SK-N-SH treated with all-trans-retinoic acid at 6 μM for 48 hours (cell line): Measurements from ENCODE around the gene ARSB.

Source experiments
- ATAC-seq: fragments of 200-7000 bp; cut with Tn5 transposase; 3 replicates; pipeline ENCODE4 v1.9.1; 2020; ENCODE audit warnings: mild to moderate bottlenecking, moderate library complexity
- ARNTL ChIP-seq: fragments of 450-650 bp; formaldehyde crosslinking; IDR thresholded peaks from 2 replicates; pipeline ENCODE4 v1.5.0; 2020; ENCODE audit warnings: low read depth, mild to moderate bottlenecking, moderate library complexity, borderline replicate concordance
- BACH2 ChIP-seq: fragments of 250-450 bp; sonication (Bioruptor Pico); IDR thresholded peaks from 2 replicates; pipeline ENCODE4 v1.9.0; 2021; ENCODE audit warnings: mild to moderate bottlenecking, borderline replicate concordance
- CSDC2 ChIP-seq: fragments of 250-450 bp; sonication (Bioruptor Pico); IDR thresholded peaks from 2 replicates; pipeline ENCODE4 v1.5.0; 2020; ENCODE audit warnings: mild to moderate bottlenecking, moderate library complexity
- ESRRG ChIP-seq: fragments of 250-450 bp; sonication (Bioruptor Pico); IDR thresholded peaks from 2 replicates; pipeline ENCODE4 v1.6.1; 2021; ENCODE audit warnings: mild to moderate bottlenecking
- GLIS3 ChIP-seq: fragments of 250-450 bp; sonication (Bioruptor Pico); IDR thresholded peaks from 2 replicates; pipeline ENCODE4 v1.5.0; 2020; ENCODE audit warnings: mild to moderate bottlenecking, moderate library complexity
- ISL1 ChIP-seq: fragments of 250-450 bp; sonication (Bioruptor Pico); IDR thresholded peaks from 2 replicates; pipeline ENCODE4 v2.1.2; 2022; ENCODE audit warnings: mild to moderate bottlenecking, moderate library complexity
- OSR1 ChIP-seq: fragments of 250-450 bp; sonication (Bioruptor Pico); IDR thresholded peaks from 2 replicates; pipeline ENCODE4 v1.8.0; 2022; ENCODE audit warnings: moderate library complexity, mild to moderate bottlenecking, inconsistent platforms
- PPARA ChIP-seq: fragments of 250-450 bp; sonication (Bioruptor Pico); IDR thresholded peaks from 2 replicates; pipeline ENCODE4 v1.5.0; 2020; ENCODE audit warnings: mild to moderate bottlenecking, borderline replicate concordance
- RARB ChIP-seq: fragments of 250-450 bp; sonication (Bioruptor Pico); IDR thresholded peaks from 2 replicates; pipeline ENCODE4 v1.8.0; 2021; ENCODE audit warnings: mild to moderate bottlenecking, moderate library complexity
- TCF4 ChIP-seq: fragments of 250-450 bp; sonication (Bioruptor Pico); IDR thresholded peaks from 2 replicates; pipeline ENCODE4 v1.8.0; 2021; ENCODE audit warnings: mild to moderate bottlenecking, moderate library complexity, borderline replicate concordance
- TOX ChIP-seq: fragments of 250-450 bp; sonication (Bioruptor Pico); IDR thresholded peaks from 2 replicates; pipeline ENCODE4 v1.8.0; 2021; ENCODE audit warnings: mild to moderate bottlenecking, moderate library complexity, borderline replicate concordance
- ZC3H10 ChIP-seq: fragments of 250-450 bp; sonication (Bioruptor Pico); IDR thresholded peaks from 2 replicates; pipeline ENCODE4 v1.5.1; 2021; ENCODE audit warnings: mild to moderate bottlenecking, moderate library complexity
- ZFP3 ChIP-seq: fragments of 250-450 bp; sonication (Bioruptor Pico); IDR thresholded peaks from 2 replicates; pipeline ENCODE4 v1.5.0; 2020; ENCODE audit warnings: mild to moderate bottlenecking, moderate library complexity
- ZFP30 ChIP-seq: fragments of 450-650 bp; formaldehyde crosslinking; IDR thresholded peaks from 2 replicates; pipeline ENCODE4 v1.5.0; 2022; ENCODE audit warnings: mild to moderate bottlenecking, moderate library complexity
- ZNF565 ChIP-seq: fragments of 450-650 bp; formaldehyde crosslinking; conservative IDR thresholded peaks from 2 replicates; pipeline ENCODE4 v1.5.0; 2020; ENCODE audit warnings: low read depth, mild to moderate bottlenecking, moderate library complexity
- ZNF70 ChIP-seq: fragments of 450-650 bp; formaldehyde crosslinking; IDR thresholded peaks from 2 replicates; pipeline ENCODE4 v1.5.0; 2020; ENCODE audit warnings: mild to moderate bottlenecking, moderate library complexity
- ZNF8 ChIP-seq: fragments of 450-650 bp; formaldehyde crosslinking; IDR thresholded peaks from 2 replicates; pipeline ENCODE4 v1.5.0; 2020; ENCODE audit warnings: mild to moderate bottlenecking, moderate library complexity
- TF ChIP-seq, protein P1 (sequence below): fragments of 250-450 bp; sonication (Bioruptor Pico); IDR thresholded peaks from 2 replicates; pipeline ENCODE4 v1.5.0; 2020; ENCODE audit warnings: mild to moderate bottlenecking, moderate library complexity
- TF ChIP-seq, protein P2 (sequence below): fragments of 250-450 bp; sonication (Bioruptor Pico); IDR thresholded peaks from 2 replicates; pipeline ENCODE4 v1.8.0; 2021; ENCODE audit warnings: low read depth, mild to moderate bottlenecking, moderate library complexity, borderline replicate concordance
- TF ChIP-seq, protein P3 (sequence below): fragments of 250-450 bp; sonication (Bioruptor Pico); IDR thresholded peaks from 2 replicates; pipeline ENCODE4 v1.5.1; 2021; ENCODE audit warnings: mild to moderate bottlenecking, moderate library complexity
- TF ChIP-seq, protein P4 (sequence below): fragments of 250-450 bp; sonication (Bioruptor Pico); IDR thresholded peaks from 2 replicates; pipeline ENCODE4 v1.8.0; 2020; ENCODE audit warnings: mild to moderate bottlenecking, moderate library complexity, borderline replicate concordance

Gene ARSB

DNA sequence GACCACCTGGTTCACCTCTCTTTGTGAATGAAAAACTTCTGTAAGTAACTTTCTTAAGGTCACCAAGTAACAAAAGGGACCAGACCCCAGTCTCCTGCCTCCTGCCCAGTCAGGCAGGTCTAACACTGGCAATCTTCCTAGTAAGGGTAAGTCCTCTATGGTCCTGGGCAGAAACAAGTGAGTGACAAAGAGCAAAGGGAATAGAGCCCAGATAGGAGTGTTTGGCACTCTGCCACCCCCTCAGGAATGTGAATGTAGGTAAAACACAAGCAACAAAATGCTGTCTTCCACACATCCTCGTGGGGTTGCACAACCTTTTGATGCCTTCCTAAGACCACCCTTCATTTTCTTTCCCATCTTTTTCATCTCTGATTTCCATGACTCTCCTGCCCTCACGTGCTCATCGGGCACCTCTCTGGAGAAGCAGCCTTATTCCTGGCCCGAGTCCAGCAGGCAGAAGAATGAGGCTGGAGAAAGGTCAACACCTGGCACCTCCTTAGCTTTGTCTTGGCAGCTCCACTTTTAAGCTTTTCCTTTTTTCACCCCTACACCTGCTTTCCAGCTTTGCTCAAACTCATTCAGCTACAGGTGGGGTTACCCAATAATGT is 246.3 kb downstream of the ARSB start:
- no peak for ATAC-seq
- TF ChIP-seq ISL1 (CRISPR knock-in tag): no peak
- TF ChIP-seq GLIS3 (CRISPR knock-in tag): no peak
- TF ChIP-seq ESRRG (CRISPR knock-in tag): no peak
- no peak for TF ChIP-seq ZFP3
- TF ChIP-seq ZNF70: no peak
- TF ChIP-seq, protein P1, sequence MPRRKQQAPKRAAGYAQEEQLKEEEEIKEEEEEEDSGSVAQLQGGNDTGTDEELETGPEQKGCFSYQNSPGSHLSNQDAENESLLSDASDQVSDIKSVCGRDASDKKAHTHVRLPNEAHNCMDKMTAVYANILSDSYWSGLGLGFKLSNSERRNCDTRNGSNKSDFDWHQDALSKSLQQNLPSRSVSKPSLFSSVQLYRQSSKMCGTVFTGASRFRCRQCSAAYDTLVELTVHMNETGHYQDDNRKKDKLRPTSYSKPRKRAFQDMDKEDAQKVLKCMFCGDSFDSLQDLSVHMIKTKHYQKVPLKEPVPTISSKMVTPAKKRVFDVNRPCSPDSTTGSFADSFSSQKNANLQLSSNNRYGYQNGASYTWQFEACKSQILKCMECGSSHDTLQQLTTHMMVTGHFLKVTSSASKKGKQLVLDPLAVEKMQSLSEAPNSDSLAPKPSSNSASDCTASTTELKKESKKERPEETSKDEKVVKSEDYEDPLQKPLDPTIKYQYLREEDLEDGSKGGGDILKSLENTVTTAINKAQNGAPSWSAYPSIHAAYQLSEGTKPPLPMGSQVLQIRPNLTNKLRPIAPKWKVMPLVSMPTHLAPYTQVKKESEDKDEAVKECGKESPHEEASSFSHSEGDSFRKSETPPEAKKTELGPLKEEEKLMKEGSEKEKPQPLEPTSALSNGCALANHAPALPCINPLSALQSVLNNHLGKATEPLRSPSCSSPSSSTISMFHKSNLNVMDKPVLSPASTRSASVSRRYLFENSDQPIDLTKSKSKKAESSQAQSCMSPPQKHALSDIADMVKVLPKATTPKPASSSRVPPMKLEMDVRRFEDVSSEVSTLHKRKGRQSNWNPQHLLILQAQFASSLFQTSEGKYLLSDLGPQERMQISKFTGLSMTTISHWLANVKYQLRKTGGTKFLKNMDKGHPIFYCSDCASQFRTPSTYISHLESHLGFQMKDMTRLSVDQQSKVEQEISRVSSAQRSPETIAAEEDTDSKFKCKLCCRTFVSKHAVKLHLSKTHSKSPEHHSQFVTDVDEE (CRISPR knock-in tag): no peak
- TF ChIP-seq ZNF8: no peak
- no peak for TF ChIP-seq CSDC2 (CRISPR knock-in tag)
- no peak for TF ChIP-seq PPARA (CRISPR knock-in tag)
- TF ChIP-seq ZC3H10: no peak
- no peak for TF ChIP-seq ZNF565 (CRISPR knock-in tag)
- TF ChIP-seq, protein P2, sequence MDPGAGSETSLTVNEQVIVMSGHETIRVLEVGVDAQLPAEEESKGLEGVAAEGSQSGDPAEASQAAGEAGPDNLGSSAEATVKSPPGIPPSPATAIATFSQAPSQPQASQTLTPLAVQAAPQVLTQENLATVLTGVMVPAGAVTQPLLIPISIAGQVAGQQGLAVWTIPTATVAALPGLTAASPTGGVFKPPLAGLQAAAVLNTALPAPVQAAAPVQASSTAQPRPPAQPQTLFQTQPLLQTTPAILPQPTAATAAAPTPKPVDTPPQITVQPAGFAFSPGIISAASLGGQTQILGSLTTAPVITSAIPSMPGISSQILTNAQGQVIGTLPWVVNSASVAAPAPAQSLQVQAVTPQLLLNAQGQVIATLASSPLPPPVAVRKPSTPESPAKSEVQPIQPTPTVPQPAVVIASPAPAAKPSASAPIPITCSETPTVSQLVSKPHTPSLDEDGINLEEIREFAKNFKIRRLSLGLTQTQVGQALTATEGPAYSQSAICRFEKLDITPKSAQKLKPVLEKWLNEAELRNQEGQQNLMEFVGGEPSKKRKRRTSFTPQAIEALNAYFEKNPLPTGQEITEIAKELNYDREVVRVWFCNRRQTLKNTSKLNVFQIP: no peak
- no peak for TF ChIP-seq RARB (CRISPR knock-in tag)
- no peak for TF ChIP-seq BACH2 (CRISPR knock-in tag)
- TF ChIP-seq, protein P3, sequence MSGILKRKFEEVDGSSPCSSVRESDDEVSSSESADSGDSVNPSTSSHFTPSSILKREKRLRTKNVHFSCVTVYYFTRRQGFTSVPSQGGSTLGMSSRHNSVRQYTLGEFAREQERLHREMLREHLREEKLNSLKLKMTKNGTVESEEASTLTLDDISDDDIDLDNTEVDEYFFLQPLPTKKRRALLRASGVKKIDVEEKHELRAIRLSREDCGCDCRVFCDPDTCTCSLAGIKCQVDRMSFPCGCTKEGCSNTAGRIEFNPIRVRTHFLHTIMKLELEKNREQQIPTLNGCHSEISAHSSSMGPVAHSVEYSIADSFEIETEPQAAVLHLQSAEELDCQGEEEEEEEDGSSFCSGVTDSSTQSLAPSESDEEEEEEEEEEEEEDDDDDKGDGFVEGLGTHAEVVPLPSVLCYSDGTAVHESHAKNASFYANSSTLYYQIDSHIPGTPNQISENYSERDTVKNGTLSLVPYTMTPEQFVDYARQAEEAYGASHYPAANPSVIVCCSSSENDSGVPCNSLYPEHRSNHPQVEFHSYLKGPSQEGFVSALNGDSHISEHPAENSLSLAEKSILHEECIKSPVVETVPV (CRISPR knock-in tag): no peak
- no peak for TF ChIP-seq TOX (CRISPR knock-in tag)
- TF ChIP-seq, protein P4, sequence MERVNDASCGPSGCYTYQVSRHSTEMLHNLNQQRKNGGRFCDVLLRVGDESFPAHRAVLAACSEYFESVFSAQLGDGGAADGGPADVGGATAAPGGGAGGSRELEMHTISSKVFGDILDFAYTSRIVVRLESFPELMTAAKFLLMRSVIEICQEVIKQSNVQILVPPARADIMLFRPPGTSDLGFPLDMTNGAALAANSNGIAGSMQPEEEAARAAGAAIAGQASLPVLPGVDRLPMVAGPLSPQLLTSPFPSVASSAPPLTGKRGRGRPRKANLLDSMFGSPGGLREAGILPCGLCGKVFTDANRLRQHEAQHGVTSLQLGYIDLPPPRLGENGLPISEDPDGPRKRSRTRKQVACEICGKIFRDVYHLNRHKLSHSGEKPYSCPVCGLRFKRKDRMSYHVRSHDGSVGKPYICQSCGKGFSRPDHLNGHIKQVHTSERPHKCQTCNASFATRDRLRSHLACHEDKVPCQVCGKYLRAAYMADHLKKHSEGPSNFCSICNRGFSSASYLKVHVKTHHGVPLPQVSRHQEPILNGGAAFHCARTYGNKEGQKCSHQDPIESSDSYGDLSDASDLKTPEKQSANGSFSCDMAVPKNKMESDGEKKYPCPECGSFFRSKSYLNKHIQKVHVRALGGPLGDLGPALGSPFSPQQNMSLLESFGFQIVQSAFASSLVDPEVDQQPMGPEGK: no peak
- TF ChIP-seq OSR1 (CRISPR knock-in tag): no peak
- TF ChIP-seq ZFP30 (CRISPR knock-in tag): no peak
- no peak for TF ChIP-seq TCF4 (CRISPR knock-in tag)

DNA sequence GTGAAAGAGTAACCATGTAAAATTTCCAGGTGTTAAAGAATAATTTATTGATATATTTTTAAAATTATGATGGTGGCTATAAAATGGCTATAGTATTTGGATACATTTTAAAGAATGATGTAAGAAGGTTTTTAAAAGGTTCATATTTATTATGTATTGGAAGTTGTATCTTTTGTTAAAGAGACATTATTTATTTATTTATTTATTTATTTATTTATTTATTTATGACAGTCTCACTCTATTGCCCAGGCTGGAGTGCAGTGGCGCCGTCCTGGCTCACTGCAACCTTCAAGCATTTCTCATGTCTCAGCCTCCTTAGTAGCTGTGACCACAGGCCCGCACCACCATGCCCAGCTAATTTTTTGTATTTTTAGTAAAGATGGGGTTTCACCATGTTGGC is 247.0 kb downstream of the ARSB start:
- ATAC-seq: no peak
- TF ChIP-seq ARNTL (CRISPR knock-in tag) (no peak), ESRRG (CRISPR knock-in tag) (no peak), PPARA (CRISPR knock-in tag) (no peak), ZFP3 (no peak), OSR1 (CRISPR knock-in tag) (no peak), ZNF565 (CRISPR knock-in tag) (no peak), CSDC2 (CRISPR knock-in tag) (no peak), TCF4 (CRISPR knock-in tag) (no peak), ZFP30 (CRISPR knock-in tag) (no peak), GLIS3 (CRISPR knock-in tag) (no peak), TOX (CRISPR knock-in tag) (no peak), ZNF70 (no peak)
- TF ChIP-seq, protein P1 (CRISPR knock-in tag): no peak
